Muscle layer of colon (tissue), 2 donors: ENCODE data around the gene CRCP.
"Not testable (repeated sequence)": the region's sequence is repeated elsewhere in the genome, so short reads cannot be mapped to it uniquely, and the experiment has no call there.

Source experiments
- H3K27ac ChIP-seq: one replicate; pipeline ENCODE4 v1.7.0; 2013; ENCODE audit warnings: low read depth, mild to moderate bottlenecking, low read length, moderate library complexity
- H3K27me3 ChIP-seq, 2 donors: one replicate each; pipeline ENCODE4 v1.7.0; 2013; ENCODE audit warnings: low read length in 2 of 2, mild to moderate bottlenecking in 2 of 2; ENCODE audit not compliant: insufficient read depth in 2 of 2, control insufficient read depth in 1 of 2
- H3K36me3 ChIP-seq: one replicate; pipeline ENCODE4 v1.7.0; 2013; ENCODE audit warnings: mild to moderate bottlenecking, low read length; ENCODE audit not compliant: insufficient read depth
- H3K4me1 ChIP-seq: one replicate; pipeline ENCODE4 v1.7.0; 2013; ENCODE audit warnings: mild to moderate bottlenecking, low read length; ENCODE audit not compliant: insufficient read depth
- H3K4me3 ChIP-seq, 2 donors: one replicate each; pipeline ENCODE4 v1.7.0; 2013; ENCODE audit warnings: low read length in 2 of 2, low read depth in 1 of 2, mild to moderate bottlenecking in 1 of 2, moderate library complexity in 1 of 2
- H3K9ac ChIP-seq: one replicate; pipeline ENCODE4 v1.7.0; 2013; ENCODE audit warnings: low read length
- H3K9me3 ChIP-seq: one replicate; pipeline ENCODE4 v1.7.0; 2013; ENCODE audit warnings: mild to moderate bottlenecking, low read length
- donor health status: abdominal sarcoma.
- donor health status: Adenocarcinoma of cecum.

The CRCP gene

GRCh38 chr7:66114743-66115649 is at the start of gene CRCP:
Gene CRCP (plus strand): TSS chr7:66114847. CDS start chr7:66114963, 116 bp downstream.
- Histone ChIP-seq H3K9ac (peak within 1 kb of the TSS; percentile 78), H3K4me3 (peak within 1 kb of the TSS; percentile 80 to 94), H3K4me1 (peaks cover 10% of the 10 kb centered on the region), H3K27ac (peak within 1 kb of the TSS; percentile 100), H3K9me3 (no peaks in the 10 kb centered on the region), H3K36me3 (peaks cover 8% of the 10 kb centered on the region), H3K27me3 (no peaks in the 10 kb centered on the region)

GRCh38 chr7:66069732-66070131 is 44.9 kb upstream of the CRCP start:
- no peak overlapping the region for H3K9ac ChIP-seq
- no peaks in the 10 kb centered on the region for H3K27me3 ChIP-seq
- H3K9me3 ChIP-seq: no peaks in the 10 kb centered on the region
- H3K27ac ChIP-seq: no peak overlapping the region
- no peak overlapping the region for H3K4me3 ChIP-seq
- H3K36me3 ChIP-seq: no peaks in the 10 kb centered on the region
- H3K4me1 ChIP-seq: no peaks in the 10 kb centered on the region

GRCh38 chr7:66070222-66070621 is 44.4 kb upstream of the CRCP start:
- H3K9me3 ChIP-seq: no peaks in the 10 kb centered on the region
- no peak overlapping the region for H3K9ac ChIP-seq
- no peaks in the 10 kb centered on the region for H3K4me1 ChIP-seq
- H3K27me3 ChIP-seq: no peaks in the 10 kb centered on the region
- H3K27ac ChIP-seq: no peak overlapping the region
- H3K4me3 ChIP-seq: no peak overlapping the region
- no peaks in the 10 kb centered on the region for H3K36me3 ChIP-seq

- not testable (repeated sequence) for H3K9me3 ChIP-seq, H3K27me3 ChIP-seq, H3K9ac ChIP-seq, H3K27ac ChIP-seq, H3K36me3 ChIP-seq, H3K4me3 ChIP-seq
- H3K4me1 ChIP-seq: peaks cover 11% of the 10 kb centered on the region
Observed at GRCh38 chr7:66072208-66072607, 42.4 kb upstream of the CRCP start.

GRCh38 chr7:66075590-66076461 is 38.8 kb upstream of the CRCP start, which contains the start of gene ASL:
Gene ASL (plus strand): TSS chr7:66075819. CDS start chr7:66076082, 263 bp downstream.
- peak within 1 kb of the TSS; percentile 21 for H3K27ac ChIP-seq
- peaks cover 11% of the 10 kb centered on the region for H3K4me1 ChIP-seq
- no peaks in the 10 kb centered on the region for H3K36me3 ChIP-seq
- H3K27me3 ChIP-seq: no peaks in the 10 kb centered on the region
- peak within 1 kb of the TSS; percentile 53 for H3K9ac ChIP-seq
- no peaks in the 10 kb centered on the region for H3K9me3 ChIP-seq
- H3K4me3 ChIP-seq: peak within 1 kb of the TSS; percentile 59 to 68

GRCh38 chr7:66076462-66077329 is 38.0 kb upstream of the CRCP start:
- Histone ChIP-seq H3K27me3 (no peaks in the 10 kb centered on the region), H3K27ac (peak overlapping the region; percentile 21), H3K9me3 (no peaks in the 10 kb centered on the region), H3K9ac (peak overlapping the region; percentile 53), H3K36me3 (no peaks in the 10 kb centered on the region), H3K4me3 (peak overlapping the region; percentile 59 to 68), H3K4me1 (peaks cover 11% of the 10 kb centered on the region)

- Histone ChIP-seq H3K4me1 (peaks cover 11% of the 10 kb centered on the region), H3K4me3 (no peak overlapping the region), H3K27me3 (no peaks in the 10 kb centered on the region), H3K9ac (no peak overlapping the region), H3K27ac (no peak overlapping the region), H3K36me3 (no peaks in the 10 kb centered on the region), H3K9me3 (no peaks in the 10 kb centered on the region)
Observed at GRCh38 chr7:66078067-66078466, 36.6 kb upstream of the CRCP start.

GRCh38 chr7:66082083-66082482 is 32.6 kb upstream of the CRCP start:
- Histone ChIP-seq H3K36me3 (no peaks in the 10 kb centered on the region), H3K27ac (no peak overlapping the region), H3K9ac (no peak overlapping the region), H3K27me3 (no peaks in the 10 kb centered on the region), H3K9me3 (no peaks in the 10 kb centered on the region), H3K4me1 (no peaks in the 10 kb centered on the region), H3K4me3 (no peak overlapping the region)

GRCh38 chr7:66082886-66083415 is 31.7 kb upstream of the CRCP start:
- Histone ChIP-seq H3K4me3 (no peak overlapping the region), H3K27ac (no peak overlapping the region), H3K36me3 (no peaks in the 10 kb centered on the region), H3K4me1 (no peaks in the 10 kb centered on the region), H3K27me3 (no peaks in the 10 kb centered on the region), H3K9me3 (no peaks in the 10 kb centered on the region), H3K9ac (no peak overlapping the region)

GRCh38 chr7:66083677-66084076 is 31.0 kb upstream of the CRCP start:
- Histone ChIP-seq H3K27ac (no peak overlapping the region), H3K27me3 (no peaks in the 10 kb centered on the region), H3K36me3 (no peaks in the 10 kb centered on the region), H3K4me3 (no peak overlapping the region), H3K4me1 (no peaks in the 10 kb centered on the region), H3K9ac (no peak overlapping the region), H3K9me3 (no peaks in the 10 kb centered on the region)
